ENCODE data around the gene TRAT1. TPM values are rescaled to one million over a fixed set of nuclear protein-coding genes. Genes with fewer than 3 reads are reported as not detected.

TRAT1 gene
- total and polyA plus RNA-seq, 2 donors from 2014 or later: 1.9 TPM; not detected in 1

- FAIRE-seq (no peak), DNase-seq (no peak)
- intact Hi-C loops (cut with DNase I): no loop called here
- Histone ChIP-seq H3K36me3 (ENCODE audit: control insufficient read depth in 2 of 3, insufficient read depth in 3 of 3, low read length in 3 of 3) (no peaks in the 10 kb centered on the region), H3K9ac (ENCODE audit: low read length in 3 of 3) (no peak overlapping the region), H3K27me3 (ENCODE audit: control insufficient read depth, insufficient read depth, low read length) (no peaks in the 10 kb centered on the region), H3K27ac (ENCODE audit: low read depth in 2 of 2, low read length in 2 of 2) (no peak overlapping the region), H3K4me1 (ENCODE audit: control insufficient read depth in 2 of 3, insufficient read depth in 2 of 3, low read depth in 1 of 3, low read length in 3 of 3) (no peaks in the 10 kb centered on the region), H3K9me3 (ENCODE audit: control insufficient read depth in 2 of 3, insufficient read depth in 1 of 3, low read length in 3 of 3) (no peaks in the 10 kb centered on the region), H3K4me3 (ENCODE audit: low read length in 3 of 3) (no peak overlapping the region)
- no peak for TF ChIP-seq CTCF (IDR thresholded peaks at IDR 0.05; ENCODE audit: borderline replicate concordance, extremely low read depth, insufficient read depth)
These were observed 75.3 kb downstream of the TRAT1 start for GRCh38 chr3:108897883-108898282.

- DNase-seq: no peak
- TF ChIP-seq CTCF (IDR thresholded peaks at IDR 0.05; ENCODE audit: borderline replicate concordance, extremely low read depth, insufficient read depth): no peak
- H3K4me3 ChIP-seq (ENCODE audit: low read length in 3 of 3): no peak overlapping the region
These were observed 76.9 kb downstream of the TRAT1 start for GRCh38 chr3:108899530-108899929.

More at GRCh38 chr3:108899530-108899929, 76.9 kb downstream of the TRAT1 start:
- Histone ChIP-seq H3K36me3 (ENCODE audit: control insufficient read depth in 2 of 3, insufficient read depth in 3 of 3, low read length in 3 of 3) (no peaks in the 10 kb centered on the region), H3K4me1 (ENCODE audit: control insufficient read depth in 2 of 3, insufficient read depth in 2 of 3, low read depth in 1 of 3, low read length in 3 of 3) (no peaks in the 10 kb centered on the region), H3K9ac (ENCODE audit: low read length in 3 of 3) (no peak overlapping the region), H3K27ac (ENCODE audit: low read depth in 2 of 2, low read length in 2 of 2) (no peak overlapping the region), H3K27me3 (ENCODE audit: control insufficient read depth, insufficient read depth, low read length) (no peaks in the 10 kb centered on the region), H3K9me3 (ENCODE audit: control insufficient read depth in 2 of 3, insufficient read depth in 1 of 3, low read length in 3 of 3) (no peaks in the 10 kb centered on the region)
- FAIRE-seq: no peak
- intact Hi-C loops (cut with DNase I): no loop called here

Other genes with a start within 250 kb of the TRAT1 start
- gene CIP2A, start 233.3 kb upstream of the TRAT1 start, total RNA-seq: 3.5 TPM
- gene CIP2A, start 233.3 kb upstream of the TRAT1 start, polyA plus RNA-seq (ENCODE audit: insufficient read depth, low read depth, low replicate concordance): 0.82 TPM
- gene DZIP3, start 233.1 kb upstream of the TRAT1 start, total RNA-seq: 15.5 TPM
- 9.4 TPM for gene DZIP3, start 233.1 kb upstream of the TRAT1 start, polyA plus RNA-seq (ENCODE audit: insufficient read depth, low read depth, low replicate concordance)
- not detected for gene RETNLB, start 65.4 kb upstream of the TRAT1 start, total RNA-seq
- not detected for gene RETNLB, start 65.4 kb upstream of the TRAT1 start, polyA plus RNA-seq (ENCODE audit: insufficient read depth, low read depth, low replicate concordance)
- gene GUCA1C, start 131.1 kb downstream of the TRAT1 start, total RNA-seq: not detected
- 2.7 TPM for gene GUCA1C, start 131.1 kb downstream of the TRAT1 start, polyA plus RNA-seq (ENCODE audit: insufficient read depth, low read depth, low replicate concordance)